ENCODE data around the gene SMYD3.

SMYD3 gene

DNA sequence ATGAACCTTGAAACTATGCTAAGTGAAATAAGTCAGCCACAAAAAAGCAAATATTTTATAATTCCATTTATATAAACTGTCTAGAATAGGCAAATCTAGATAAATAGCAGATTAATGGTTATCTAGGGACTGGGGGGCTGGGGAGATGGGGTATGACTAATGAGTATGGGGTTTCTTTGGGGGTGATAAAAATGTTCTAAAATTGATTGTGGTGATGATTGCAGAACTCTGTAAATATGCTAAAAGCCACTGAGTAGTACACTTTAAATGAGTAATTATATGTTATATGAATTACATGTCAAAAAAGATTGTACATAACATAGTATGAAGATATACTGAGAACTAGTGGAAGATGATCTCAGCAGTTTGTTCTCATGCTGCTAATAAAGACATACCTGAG lies 677.3 kb downstream of the SMYD3 start:
- H3K36me3 ChIP-seq (ENCODE audit: control insufficient read depth, low read length) = no peaks in the 10 kb centered on the region
- H3K27me3 ChIP-seq (ENCODE audit: control insufficient read depth, low read length) = no peaks in the 10 kb centered on the region
- peaks cover 8% of the 10 kb centered on the region for H3K4me1 ChIP-seq (ENCODE audit: control insufficient read depth, low read length)
- H4K20me1 ChIP-seq (ENCODE audit: control insufficient read depth, insufficient read depth, low read depth, low read length) = no peaks in the 10 kb centered on the region
- H3K4me2 ChIP-seq (ENCODE audit: low read length) = no peak overlapping the region
- H3K27ac ChIP-seq (ENCODE audit: low read depth, low read length) = no peak overlapping the region
- no peaks in the 10 kb centered on the region for H3F3A ChIP-seq (ENCODE audit: control insufficient read depth, insufficient read depth)
- H3K9me2 ChIP-seq (replicated peaks; ENCODE audit: control insufficient read depth, low read length) = no peaks in the 10 kb centered on the region
- no peaks in the 10 kb centered on the region for H3K9me3 ChIP-seq (ENCODE audit: control insufficient read depth, insufficient read depth, low read length)
- H3K79me2 ChIP-seq (ENCODE audit: control insufficient read depth, low read length) = no peaks in the 10 kb centered on the region
- no peak for TF ChIP-seq EZH2phosphoT487 (IDR thresholded peaks at IDR 0.05; ENCODE audit: borderline replicate concordance, low read length)
- TF ChIP-seq, protein P1, sequence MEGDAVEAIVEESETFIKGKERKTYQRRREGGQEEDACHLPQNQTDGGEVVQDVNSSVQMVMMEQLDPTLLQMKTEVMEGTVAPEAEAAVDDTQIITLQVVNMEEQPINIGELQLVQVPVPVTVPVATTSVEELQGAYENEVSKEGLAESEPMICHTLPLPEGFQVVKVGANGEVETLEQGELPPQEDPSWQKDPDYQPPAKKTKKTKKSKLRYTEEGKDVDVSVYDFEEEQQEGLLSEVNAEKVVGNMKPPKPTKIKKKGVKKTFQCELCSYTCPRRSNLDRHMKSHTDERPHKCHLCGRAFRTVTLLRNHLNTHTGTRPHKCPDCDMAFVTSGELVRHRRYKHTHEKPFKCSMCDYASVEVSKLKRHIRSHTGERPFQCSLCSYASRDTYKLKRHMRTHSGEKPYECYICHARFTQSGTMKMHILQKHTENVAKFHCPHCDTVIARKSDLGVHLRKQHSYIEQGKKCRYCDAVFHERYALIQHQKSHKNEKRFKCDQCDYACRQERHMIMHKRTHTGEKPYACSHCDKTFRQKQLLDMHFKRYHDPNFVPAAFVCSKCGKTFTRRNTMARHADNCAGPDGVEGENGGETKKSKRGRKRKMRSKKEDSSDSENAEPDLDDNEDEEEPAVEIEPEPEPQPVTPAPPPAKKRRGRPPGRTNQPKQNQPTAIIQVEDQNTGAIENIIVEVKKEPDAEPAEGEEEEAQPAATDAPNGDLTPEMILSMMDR (IDR thresholded peaks at IDR 0.05; ENCODE audit: low read depth, low read length, poor library complexity, severe bottlenecking) = no peak
- H3K4me3 ChIP-seq (ENCODE audit: low read length) = no peak overlapping the region

- H3K4me3 ChIP-seq (ENCODE audit: low read length) = no peak overlapping the region
- no peaks in the 10 kb centered on the region for H3K79me2 ChIP-seq (ENCODE audit: control insufficient read depth, low read length)
- H3F3A ChIP-seq (ENCODE audit: control insufficient read depth, insufficient read depth) = no peaks in the 10 kb centered on the region
- TF ChIP-seq, protein P1 (IDR thresholded peaks at IDR 0.05; ENCODE audit: low read depth, low read length, poor library complexity, severe bottlenecking) = no peak
- no peak for TF ChIP-seq EZH2phosphoT487 (IDR thresholded peaks at IDR 0.05; ENCODE audit: borderline replicate concordance, low read length)
- H3K36me3 ChIP-seq (ENCODE audit: control insufficient read depth, low read length) = no peaks in the 10 kb centered on the region
- peaks cover 8% of the 10 kb centered on the region for H3K4me1 ChIP-seq (ENCODE audit: control insufficient read depth, low read length)
- H3K4me2 ChIP-seq (ENCODE audit: low read length) = no peak overlapping the region
- H3K27ac ChIP-seq (ENCODE audit: low read depth, low read length) = no peak overlapping the region
- no peaks in the 10 kb centered on the region for H4K20me1 ChIP-seq (ENCODE audit: control insufficient read depth, insufficient read depth, low read depth, low read length)
- H3K9me3 ChIP-seq (ENCODE audit: control insufficient read depth, insufficient read depth, low read length) = no peaks in the 10 kb centered on the region
- H3K9me2 ChIP-seq (replicated peaks; ENCODE audit: control insufficient read depth, low read length) = no peaks in the 10 kb centered on the region
- no peaks in the 10 kb centered on the region for H3K27me3 ChIP-seq (ENCODE audit: control insufficient read depth, low read length)
Observed at GRCh38 chr1:245829194-245829593, 677.9 kb downstream of the SMYD3 start.

GRCh38 chr1:245827301-245827700 lies 679.8 kb downstream of the SMYD3 start:
- H3K9me3 ChIP-seq (ENCODE audit: control insufficient read depth, insufficient read depth, low read length) = no peaks in the 10 kb centered on the region
- no peak overlapping the region for H3K4me3 ChIP-seq (ENCODE audit: low read length)
- H3K79me2 ChIP-seq (ENCODE audit: control insufficient read depth, low read length) = no peaks in the 10 kb centered on the region
- no peaks in the 10 kb centered on the region for H4K20me1 ChIP-seq (ENCODE audit: control insufficient read depth, insufficient read depth, low read depth, low read length)
- no peaks in the 10 kb centered on the region for H3K27me3 ChIP-seq (ENCODE audit: control insufficient read depth, low read length)
- no peaks in the 10 kb centered on the region for H3F3A ChIP-seq (ENCODE audit: control insufficient read depth, insufficient read depth)
- no peaks in the 10 kb centered on the region for H3K36me3 ChIP-seq (ENCODE audit: control insufficient read depth, low read length)
- peaks cover 8% of the 10 kb centered on the region for H3K4me1 ChIP-seq (ENCODE audit: control insufficient read depth, low read length)
- H3K27ac ChIP-seq (ENCODE audit: low read depth, low read length) = no peak overlapping the region
- TF ChIP-seq EZH2phosphoT487 (IDR thresholded peaks at IDR 0.05; ENCODE audit: borderline replicate concordance, low read length) = no peak
- TF ChIP-seq, protein P1 (IDR thresholded peaks at IDR 0.05; ENCODE audit: low read depth, low read length, poor library complexity, severe bottlenecking) = no peak
- no peak overlapping the region for H3K4me2 ChIP-seq (ENCODE audit: low read length)
- H3K9me2 ChIP-seq (replicated peaks; ENCODE audit: control insufficient read depth, low read length) = no peaks in the 10 kb centered on the region

All from DOHH2 (cell line).